GM18951 (cell line): ENCODE data around the gene GTF2F1.
"Not testable (repeated sequence)": the region's sequence is repeated elsewhere in the genome, so short reads cannot be mapped to it uniquely, and the experiment has no call there.

Source experiments
- POLR2A ChIP-seq: IDR thresholded peaks from 4 replicates; pipeline ENCODE4 v1.6.1; 2011; ENCODE audit warnings: mild to moderate bottlenecking; ENCODE audit not compliant: insufficient read length, insufficient read depth; ENCODE audit errors: extremely low read depth
- in situ Hi-C: fragments of 300-500 bp; cut with MboI; formaldehyde crosslinking; loops from one replicate; pipeline ENCODE4 v1.12.0; 2022; ENCODE audit warnings: low sequenced_read_pairs, mixed read lengths, inconsistent platforms; ENCODE audit not compliant: unreplicated experiment

The GTF2F1 gene

DNA sequence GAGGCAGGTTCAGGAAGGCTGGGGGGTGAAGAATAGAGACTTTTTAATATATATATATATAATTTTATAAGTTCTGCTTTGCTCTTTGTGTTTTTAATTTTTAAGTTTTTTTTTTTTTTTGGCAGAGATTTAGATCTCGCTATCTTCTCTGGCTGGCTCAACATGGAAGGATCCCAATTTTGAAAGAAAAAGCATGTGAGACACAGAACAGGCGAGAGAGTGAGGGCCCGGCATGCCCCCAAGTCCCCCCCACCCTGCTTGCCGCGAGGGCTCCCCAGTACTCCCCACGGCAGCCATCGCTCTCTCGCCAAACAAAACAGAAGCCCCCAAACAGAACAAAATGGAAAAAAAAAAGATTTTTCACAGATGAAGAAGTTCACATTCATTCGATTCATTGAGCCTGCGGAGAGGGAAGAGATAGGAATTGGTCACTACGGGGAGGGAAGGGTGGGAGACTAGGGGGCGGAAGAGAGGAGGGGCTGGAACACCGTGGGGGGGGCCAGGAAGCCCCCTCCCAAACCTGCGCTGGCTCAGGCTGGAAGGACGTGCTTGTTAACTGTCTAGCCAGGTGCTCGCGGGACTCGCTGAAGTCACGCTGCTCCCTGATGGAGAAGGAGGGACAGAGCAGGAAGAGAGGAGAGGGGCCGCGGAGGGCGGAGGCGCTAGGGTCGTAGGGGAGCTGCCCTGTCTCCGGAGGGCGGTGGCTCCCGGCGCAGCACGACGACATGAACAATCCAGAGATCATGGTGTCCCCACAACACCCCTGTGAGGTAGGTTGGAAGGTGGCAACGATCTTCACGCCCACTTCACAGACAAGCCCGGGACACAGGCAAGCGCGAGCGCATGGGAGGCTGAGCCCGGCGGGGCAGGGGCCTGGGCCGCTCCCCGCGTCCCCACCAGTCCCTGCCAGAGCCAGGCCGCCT is 21.0 kb upstream of the GTF2F1 start:
- in situ Hi-C loops = no loop called here
- TF ChIP-seq POLR2A = no peak

DNA sequence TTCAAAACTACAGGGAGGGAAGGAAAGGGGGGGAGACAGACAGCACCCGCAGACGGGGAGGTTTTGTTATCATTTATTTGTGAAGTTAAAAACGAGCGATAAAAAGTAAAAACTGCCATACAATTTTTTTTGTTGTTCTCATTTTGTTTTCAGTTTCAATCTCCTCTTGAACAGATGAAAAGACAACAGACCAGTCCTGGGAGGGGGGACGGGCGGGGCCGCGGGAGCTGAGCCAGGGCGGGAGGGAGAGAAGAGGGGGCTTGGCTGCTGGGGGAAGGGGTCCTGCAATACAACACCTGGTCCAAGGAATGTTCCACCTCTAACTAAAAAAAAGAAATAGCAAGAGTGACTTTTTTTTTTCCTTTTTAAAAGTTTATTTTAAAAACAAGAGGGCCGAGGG is 20.3 kb upstream of the GTF2F1 start:
- no peak for TF ChIP-seq POLR2A
- in situ Hi-C loops = no loop called here

DNA sequence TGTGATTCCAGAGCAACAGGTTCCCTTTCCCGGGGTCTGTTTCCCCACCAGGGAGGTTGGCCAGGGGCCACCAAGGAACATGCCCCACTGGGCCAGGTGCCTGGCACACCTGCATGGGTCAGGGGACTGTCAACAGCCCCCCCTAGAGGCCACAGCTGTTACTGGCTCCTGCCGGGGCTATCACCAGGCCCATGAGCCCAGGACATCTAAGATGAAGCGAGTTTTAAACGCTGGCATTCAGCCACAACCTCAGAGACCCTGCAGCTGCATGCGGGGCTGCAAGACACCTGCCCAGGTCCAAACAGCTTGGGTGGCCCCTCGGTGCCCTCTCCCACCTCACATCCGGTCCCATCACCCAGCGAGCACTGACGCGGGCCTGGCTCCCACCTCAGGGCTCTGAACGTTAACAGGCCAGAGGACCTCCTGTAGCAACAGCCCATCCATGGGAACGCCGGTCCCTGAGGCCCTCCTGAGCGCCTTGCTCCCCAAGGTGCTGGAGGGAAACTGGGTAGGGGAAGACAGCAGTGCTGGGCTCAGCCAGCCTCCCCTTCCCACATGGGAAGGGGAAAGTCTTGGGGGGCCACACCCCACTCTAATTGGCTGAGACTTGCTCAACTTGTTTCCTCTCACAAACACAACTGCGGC is 19.6 kb upstream of the GTF2F1 start:
- no peak for TF ChIP-seq POLR2A
- in situ Hi-C loops = no loop called here

DNA sequence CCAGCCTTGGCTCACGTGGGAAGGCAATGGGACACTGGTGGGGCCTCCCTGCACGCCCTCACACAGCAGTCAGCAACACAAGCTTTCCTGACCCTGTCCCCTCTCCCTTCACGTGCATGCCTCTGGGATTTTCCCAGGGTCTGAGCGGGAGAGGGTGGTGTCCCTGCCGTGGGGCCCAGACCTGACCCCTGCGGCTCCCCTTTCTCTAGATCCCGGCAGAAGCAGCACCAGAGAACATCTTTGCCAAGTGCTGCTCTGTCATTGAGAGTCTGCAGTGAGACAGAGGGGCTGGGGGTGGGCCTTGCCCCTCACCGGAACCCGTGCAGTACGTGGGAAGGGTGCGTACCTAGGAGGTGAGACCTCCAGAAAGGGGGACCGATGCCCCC is 19.1 kb upstream of the GTF2F1 start:
- in situ Hi-C loops = no loop called here

DNA sequence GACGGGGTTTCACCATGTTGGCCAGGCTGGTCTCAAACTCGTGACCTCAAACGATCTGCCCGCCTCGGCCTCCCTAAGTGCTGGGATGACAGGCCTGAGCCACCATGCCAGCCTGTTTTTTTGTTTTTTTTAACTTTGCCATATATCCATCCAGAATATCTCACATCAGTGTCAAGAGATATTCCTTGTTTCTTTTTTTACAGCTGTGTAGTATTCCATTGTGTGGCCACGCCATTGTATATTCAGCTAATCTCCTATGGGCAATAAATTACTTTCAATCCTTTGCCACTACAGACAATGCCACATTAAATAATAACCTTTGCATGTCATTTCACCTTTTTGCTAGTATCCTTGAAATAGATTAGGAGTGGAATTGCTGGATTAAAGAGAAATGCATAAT is 16.4 kb upstream of the GTF2F1 start:
- in situ Hi-C loops = no loop called here
- no peak for TF ChIP-seq POLR2A

More for the DNA sequence above, 19.1 kb upstream of the GTF2F1 start:
- no peak for TF ChIP-seq POLR2A

DNA sequence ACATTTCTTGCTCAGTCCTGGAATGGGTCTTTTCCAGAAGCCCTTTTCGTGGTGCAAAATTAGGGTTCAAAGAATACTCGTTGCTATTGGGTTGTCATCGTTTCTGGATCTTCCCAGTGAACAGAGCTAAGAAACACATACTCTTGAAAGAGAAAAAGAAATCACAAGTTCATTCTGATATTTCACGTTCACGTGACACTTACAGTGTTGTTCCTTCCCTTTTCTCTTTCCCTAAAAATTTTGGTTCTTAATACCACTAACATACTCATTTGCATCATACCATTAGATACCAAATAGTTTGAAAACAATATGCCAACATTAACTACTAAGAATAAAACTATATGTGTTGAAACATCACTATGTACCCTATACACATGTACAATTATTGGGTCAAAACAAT is 13.4 kb upstream of the GTF2F1 start:
- TF ChIP-seq POLR2A = no peak
- in situ Hi-C loops = no loop called here

DNA sequence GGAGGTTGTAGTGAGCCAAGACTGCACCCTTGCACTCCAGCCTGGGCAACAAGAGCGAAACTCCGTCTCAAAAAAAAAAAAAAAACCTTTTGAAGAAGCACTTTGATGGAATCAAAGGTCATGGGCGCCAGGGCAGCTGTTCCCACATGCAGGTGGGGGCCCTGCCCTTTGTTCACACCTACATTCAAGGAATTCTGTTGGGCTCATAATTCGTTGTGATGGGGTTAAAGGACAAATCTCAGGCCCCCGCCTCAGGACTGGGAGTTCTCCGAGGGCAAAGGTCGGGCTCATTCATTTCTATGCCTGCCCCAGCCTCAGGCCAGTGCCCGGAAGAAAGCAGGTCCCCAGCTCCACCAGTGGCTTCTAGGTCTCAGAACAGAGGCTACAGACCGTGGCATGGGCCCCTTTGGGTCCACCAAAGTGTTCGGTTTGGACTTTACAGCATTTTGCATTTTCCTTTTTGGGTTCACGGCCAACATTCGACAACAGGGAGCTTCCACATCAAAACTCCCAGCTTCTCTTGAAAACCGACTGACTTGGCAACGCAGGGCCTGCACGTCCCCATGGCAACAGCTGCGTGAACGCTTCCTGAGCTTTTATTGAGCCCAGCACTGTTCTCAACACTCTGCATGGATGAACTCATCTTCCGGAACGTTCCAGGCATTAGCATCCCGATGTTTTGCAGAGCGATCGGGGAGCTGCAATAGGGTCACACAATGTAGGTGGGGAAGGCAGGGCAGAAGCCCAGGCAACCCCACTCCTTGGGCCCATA is 10.1 kb upstream of the GTF2F1 start:
- in situ Hi-C loops = no loop called here

DNA sequence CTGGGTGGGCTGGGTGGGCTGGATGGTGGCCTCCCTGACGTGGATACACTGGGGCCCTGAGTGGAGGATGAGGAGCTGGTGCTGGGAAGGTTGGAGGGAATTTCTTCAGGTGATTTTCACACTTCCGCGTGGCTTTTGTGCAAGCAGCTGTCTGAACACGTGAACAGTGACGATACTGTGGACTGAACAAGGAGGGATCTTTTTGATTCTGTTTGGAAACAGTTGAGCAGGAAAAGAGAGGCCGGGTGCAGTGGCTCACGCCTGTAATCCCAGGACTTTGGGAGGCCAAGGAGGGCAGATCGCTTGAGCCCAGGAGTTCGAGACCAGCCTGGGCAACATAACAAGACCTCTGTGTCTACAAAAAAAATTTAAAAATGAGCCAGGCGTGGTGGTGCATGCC is 9.1 kb upstream of the GTF2F1 start:
- no peak for TF ChIP-seq POLR2A
- in situ Hi-C loops = no loop called here

More for the DNA sequence above, 10.1 kb upstream of the GTF2F1 start:
- no peak for TF ChIP-seq POLR2A

DNA sequence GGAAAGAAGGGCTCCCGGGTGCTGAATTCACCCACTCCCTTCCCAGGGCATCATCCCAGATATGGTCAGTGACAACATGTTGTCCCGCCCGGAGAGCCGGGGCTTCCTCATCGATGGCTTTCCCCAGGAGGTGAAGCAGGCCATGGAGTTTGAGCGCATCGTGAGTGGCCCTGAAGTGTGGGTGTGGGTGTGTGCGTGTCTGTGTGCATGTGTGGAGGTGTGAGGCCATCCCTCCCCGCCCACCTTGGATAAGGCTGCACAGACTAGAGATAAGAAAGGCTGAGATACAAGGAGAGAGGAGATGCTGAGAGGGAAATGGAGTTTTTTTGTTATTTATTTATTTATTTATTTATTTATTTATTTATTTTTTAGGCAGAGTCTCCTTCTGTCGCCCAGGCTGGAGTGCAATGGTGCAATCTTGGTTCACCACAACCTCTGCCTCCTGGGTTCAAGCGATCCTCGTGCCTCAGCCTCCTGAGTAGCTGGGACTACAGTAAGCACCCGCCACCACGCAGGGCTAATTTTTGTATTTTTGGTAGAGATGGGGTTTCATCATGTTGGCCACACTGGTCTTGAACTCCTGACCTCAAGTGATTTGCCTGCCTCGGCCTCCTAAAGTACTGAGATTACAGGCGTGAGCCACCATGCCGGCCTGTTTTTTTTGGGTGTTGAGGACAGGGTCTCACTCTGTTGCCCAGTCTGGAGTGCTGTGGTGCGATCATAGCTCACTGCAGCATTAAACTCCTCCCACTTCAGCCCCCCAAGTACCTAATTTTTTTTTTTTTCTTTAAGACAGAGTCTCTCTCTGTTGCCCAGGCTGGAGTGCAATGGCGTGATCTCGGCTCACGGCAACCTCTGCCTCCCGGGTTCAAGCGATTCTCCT is 7.3 kb upstream of the GTF2F1 start:
- in situ Hi-C loops = not testable (repeated sequence)

DNA sequence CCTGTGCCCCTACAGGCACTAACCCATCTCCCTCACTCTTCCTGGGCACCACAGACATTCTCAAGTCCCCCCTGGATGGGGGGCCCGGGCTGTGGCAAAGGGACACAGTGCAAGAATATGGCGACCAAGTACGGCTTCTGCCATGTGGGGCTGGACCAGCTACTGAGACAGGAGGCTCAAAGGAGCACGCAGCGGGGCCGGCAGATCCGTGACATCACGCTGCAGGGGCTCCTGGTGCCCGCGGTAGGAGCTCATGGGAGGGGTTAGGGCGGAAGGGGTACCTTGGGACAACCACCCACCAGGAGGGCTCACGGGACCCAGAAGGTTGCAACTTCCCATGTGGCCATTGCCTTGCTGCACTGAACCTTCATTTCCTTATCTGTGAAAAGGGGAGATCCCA is 3.3 kb upstream of the GTF2F1 start:
- in situ Hi-C loops = no loop called here

DNA sequence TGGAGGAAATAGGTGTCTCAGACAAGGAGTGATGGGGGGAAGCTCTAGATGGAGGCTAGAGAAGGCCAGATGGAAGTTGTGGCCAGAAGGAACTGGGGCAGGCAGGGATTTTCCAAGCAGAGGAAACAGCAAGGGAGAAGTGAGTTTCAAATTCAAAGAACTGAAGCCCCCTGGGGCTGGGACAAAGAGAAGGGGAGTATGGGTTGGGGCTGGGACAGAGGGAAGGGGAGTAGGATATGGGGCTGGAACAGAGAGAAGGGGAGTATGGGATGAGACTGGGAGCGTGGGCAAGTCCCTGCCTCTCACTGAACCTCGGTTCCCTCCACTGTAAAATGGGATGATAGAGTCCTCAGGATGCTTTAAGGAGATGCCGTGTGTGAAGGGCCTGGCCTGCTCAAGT is 1.9 kb upstream of the GTF2F1 start:
- TF ChIP-seq POLR2A = no peak
- in situ Hi-C loops = no loop called here

More for the DNA sequence above, 3.3 kb upstream of the GTF2F1 start:
- TF ChIP-seq POLR2A = no peak

DNA sequence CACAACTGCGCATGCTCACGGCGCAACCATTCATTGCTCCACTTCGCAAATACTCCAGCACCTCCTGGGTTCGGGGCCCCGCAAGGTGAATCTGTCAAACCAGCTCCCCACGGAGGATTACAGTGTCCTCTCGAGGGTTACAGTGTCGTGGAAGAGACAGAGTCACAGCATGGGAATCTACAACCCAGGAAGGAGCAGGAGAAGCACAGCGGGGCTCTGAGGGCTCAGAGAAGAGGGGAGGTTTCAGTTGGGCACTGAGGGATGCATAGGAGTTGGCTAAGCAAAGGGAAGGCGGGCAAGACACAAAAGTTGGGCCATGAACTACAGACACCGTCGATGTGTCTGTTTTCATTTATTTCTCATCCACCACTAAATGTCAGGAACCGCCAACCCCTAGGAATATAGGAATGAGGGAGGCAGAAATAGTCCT is 1.0 kb upstream of the GTF2F1 start:
- no peak for TF ChIP-seq POLR2A
- in situ Hi-C loops = no loop called here

DNA sequence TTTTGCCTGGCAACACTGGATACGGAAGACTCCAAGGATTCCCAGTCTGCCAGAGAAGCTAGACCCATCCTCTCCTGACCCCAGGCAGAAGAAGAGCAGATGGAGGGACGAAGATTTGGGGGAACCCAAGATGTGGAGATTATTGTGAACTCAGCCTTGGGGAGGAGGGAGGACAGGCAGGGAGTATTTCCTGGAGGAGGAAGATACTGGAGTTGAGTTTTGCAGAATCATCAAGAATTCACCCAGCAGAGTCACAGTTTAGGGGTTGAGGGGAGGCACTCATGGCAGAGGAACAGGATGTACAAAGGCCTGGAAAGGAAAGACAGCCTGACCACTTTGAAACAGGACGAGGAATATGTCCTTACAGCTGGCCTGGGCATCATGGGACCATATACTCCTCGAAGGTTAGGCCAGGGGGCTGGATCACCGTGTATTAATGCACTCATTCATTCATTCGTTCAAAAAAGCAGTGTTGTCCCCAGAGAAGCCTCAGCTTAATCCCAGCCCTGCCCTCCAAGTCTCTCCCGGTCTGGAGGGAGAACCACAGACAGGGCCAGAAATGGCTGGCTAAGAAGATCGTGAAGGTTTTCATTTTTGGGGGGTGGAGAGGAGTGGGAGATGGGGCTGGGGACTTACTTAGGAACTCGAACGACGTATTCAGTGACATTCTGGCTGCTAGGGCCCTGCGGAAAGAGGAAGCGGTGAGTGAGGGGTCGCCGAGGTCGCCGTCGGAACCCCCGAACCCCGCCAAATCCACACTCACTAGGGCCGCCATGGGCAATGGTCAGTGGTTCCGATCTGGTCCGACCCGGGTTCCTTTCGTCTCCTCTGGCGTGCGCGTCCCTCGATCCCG is 517 bp downstream of the GTF2F1 start:
- no peak for TF ChIP-seq POLR2A
- in situ Hi-C loops = no loop called here
